NT2/D1 (cell line): ENCODE measurements around the gene ZBTB40.

Source experiments
- DNase-seq: peaks from one replicate; pipeline ENCODE4 v3.0.0-alpha.2; 2011; ENCODE audit warnings: low read depth, low spot score
- H3K27me3 ChIP-seq: 2 replicates; pipeline ENCODE4 v1.6.0; 2011; ENCODE audit warnings: mild to moderate bottlenecking; ENCODE audit not compliant: insufficient read length, insufficient read depth
- H3K36me3 ChIP-seq: 2 replicates; pipeline ENCODE4 v1.6.1; 2011; ENCODE audit warnings: mild to moderate bottlenecking, low read length, mixed read lengths; ENCODE audit not compliant: insufficient read depth, insufficient read length
- H3K4me1 ChIP-seq: 2 replicates; pipeline ENCODE4 v1.5.1; 2011; ENCODE audit not compliant: insufficient read depth, insufficient read length
- H3K4me3 ChIP-seq: 2 replicates; pipeline ENCODE4 v1.5.1; 2011; ENCODE audit warnings: low read depth; ENCODE audit not compliant: insufficient read length
- H3K9ac ChIP-seq: 2 replicates; pipeline ENCODE4 v1.6.0; 2011; ENCODE audit warnings: low read depth; ENCODE audit not compliant: insufficient read length
- H3K9me3 ChIP-seq: 2 replicates; pipeline ENCODE4 v1.5.1; 2011; ENCODE audit warnings: mild to moderate bottlenecking, low read length; ENCODE audit not compliant: insufficient read depth
- SUZ12 ChIP-seq: IDR thresholded peaks from 2 replicates; pipeline ENCODE4 v1.6.1; 2011; ENCODE audit not compliant: insufficient read length, insufficient read depth; ENCODE audit errors: extremely low read depth
- YY1 ChIP-seq: IDR thresholded peaks from 2 replicates; pipeline ENCODE4 v1.6.1; 2011; ENCODE audit not compliant: insufficient read length, insufficient read depth
- ZNF274 ChIP-seq: IDR thresholded peaks from 2 replicates; pipeline ENCODE4 v1.6.1; 2011; ENCODE audit warnings: mild to moderate bottlenecking, low read depth, low read length

Gene ZBTB40

DNA sequence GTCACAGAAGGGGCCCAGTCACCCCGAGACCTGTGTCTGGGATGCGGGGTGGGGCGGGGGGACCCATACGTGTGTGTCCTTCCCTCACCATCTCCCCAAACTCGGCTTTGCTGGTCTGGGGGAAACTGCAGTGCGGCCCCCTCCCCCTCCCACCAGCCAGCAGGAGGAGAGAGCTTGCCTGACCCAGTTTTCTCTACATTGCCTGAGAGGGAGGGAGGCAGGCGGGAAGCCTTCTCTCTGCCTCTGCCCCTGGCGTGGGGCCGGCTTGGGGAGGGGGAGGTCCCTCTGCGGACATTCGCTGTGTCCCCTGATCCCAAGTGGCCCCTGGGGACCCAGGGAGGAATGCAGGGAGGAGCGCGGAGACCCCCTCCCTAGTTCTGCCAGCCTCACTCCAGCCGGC is 115.5 kb downstream of the ZBTB40 start:
- TF ChIP-seq YY1 = no peak
- TF ChIP-seq SUZ12 = no peak
- no peak for TF ChIP-seq ZNF274
- Histone ChIP-seq H3K27me3 (peaks cover 26% of the 10 kb centered on the region), H3K9me3 (no peaks in the 10 kb centered on the region), H3K9ac (no peak overlapping the region), H3K36me3 (no peaks in the 10 kb centered on the region), H3K4me1 (peaks cover 9% of the 10 kb centered on the region), H3K4me3 (no peak overlapping the region)
- no peak for DNase-seq

DNA sequence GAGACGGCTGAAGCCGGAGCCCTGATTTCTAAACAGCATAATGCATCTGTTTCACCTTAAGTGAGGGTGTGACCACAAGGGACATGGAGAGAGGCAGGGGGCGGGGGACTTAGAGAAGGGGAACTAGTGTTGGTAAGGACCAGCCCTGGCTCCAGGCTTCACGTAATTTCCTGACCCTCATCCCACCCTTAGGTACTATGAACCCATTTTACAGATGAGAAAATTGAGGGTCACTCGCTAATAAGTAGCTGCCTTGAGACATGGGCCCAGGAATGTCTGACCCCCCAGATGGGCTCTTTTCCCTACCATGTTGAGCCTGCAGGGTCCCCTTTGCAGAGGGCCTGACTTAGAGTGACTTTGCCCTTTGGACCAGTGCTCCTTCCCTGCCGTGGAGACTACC is 116.3 kb downstream of the ZBTB40 start:
- TF ChIP-seq SUZ12 (no peak), ZNF274 (no peak), YY1 (no peak)
- H3K36me3 ChIP-seq = no peaks in the 10 kb centered on the region
- H3K9me3 ChIP-seq = no peaks in the 10 kb centered on the region
- no peak overlapping the region for H3K4me3 ChIP-seq
- H3K9ac ChIP-seq = no peak overlapping the region
- H3K27me3 ChIP-seq = peaks cover 18% of the 10 kb centered on the region
- H3K4me1 ChIP-seq = peaks cover 8% of the 10 kb centered on the region
- DNase-seq = no peak

- no peak overlapping the region for H3K9ac ChIP-seq
- H3K36me3 ChIP-seq = no peaks in the 10 kb centered on the region
- DNase-seq = no peak
- no peak overlapping the region for H3K4me3 ChIP-seq
- peaks cover 8% of the 10 kb centered on the region for H3K4me1 ChIP-seq
- no peaks in the 10 kb centered on the region for H3K9me3 ChIP-seq
- TF ChIP-seq ZNF274 (no peak), SUZ12 (no peak), YY1 (no peak)
- H3K27me3 ChIP-seq = peaks cover 9% of the 10 kb centered on the region
Measured at GRCh38 chr1:22569269-22569668, 117.6 kb downstream of the ZBTB40 start.

- peaks cover 8% of the 10 kb centered on the region for H3K4me1 ChIP-seq
- no peak overlapping the region for H3K9ac ChIP-seq
- H3K27me3 ChIP-seq = no peaks in the 10 kb centered on the region
- no peak for TF ChIP-seq ZNF274
- no peak for TF ChIP-seq SUZ12
- no peak for TF ChIP-seq YY1
- H3K36me3 ChIP-seq = no peaks in the 10 kb centered on the region
- H3K4me3 ChIP-seq = no peak overlapping the region
- no peak for DNase-seq
- H3K9me3 ChIP-seq = no peaks in the 10 kb centered on the region
Measured at GRCh38 chr1:22570140-22570909, 118.7 kb downstream of the ZBTB40 start.

GRCh38 chr1:22572818-22573217 is 121.2 kb downstream of the ZBTB40 start:
- H3K9me3 ChIP-seq = peaks cover 2% of the 10 kb centered on the region
- H3K27me3 ChIP-seq = no peaks in the 10 kb centered on the region
- TF ChIP-seq YY1 (no peak), ZNF274 (no peak), SUZ12 (no peak)

DNA sequence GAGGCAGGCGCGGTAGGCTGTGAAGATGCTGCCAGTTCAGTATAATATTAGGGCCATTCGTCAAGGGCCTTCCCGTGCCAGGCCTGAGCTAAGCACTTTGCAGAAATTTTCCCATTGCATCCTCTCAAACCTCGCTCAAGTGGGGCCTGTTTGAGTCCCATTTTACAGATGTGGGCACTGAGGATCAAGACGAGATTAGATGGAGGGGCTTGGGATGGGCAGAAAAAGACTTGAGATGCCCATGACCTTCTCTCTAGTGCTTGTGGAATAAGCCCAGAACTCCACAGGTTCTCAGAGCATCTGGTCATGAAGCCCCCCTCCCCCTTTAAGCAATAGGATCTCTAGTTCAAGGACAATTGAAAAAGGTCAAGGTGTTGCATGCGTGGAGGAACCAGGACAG is 121.6 kb downstream of the ZBTB40 start:
- H3K9ac ChIP-seq = no peak overlapping the region

More at GRCh38 chr1:22572818-22573217, 121.2 kb downstream of the ZBTB40 start:
- no peak overlapping the region for H3K9ac ChIP-seq
- peaks cover 7% of the 10 kb centered on the region for H3K4me1 ChIP-seq
- no peaks in the 10 kb centered on the region for H3K36me3 ChIP-seq
- no peak for DNase-seq
- H3K4me3 ChIP-seq = no peak overlapping the region

GRCh38 chr1:22575532-22576149 is 124.0 kb downstream of the ZBTB40 start:
- Histone ChIP-seq H3K4me3 (no peak overlapping the region), H3K4me1 (peaks cover 4% of the 10 kb centered on the region), H3K36me3 (no peaks in the 10 kb centered on the region), H3K9ac (no peak overlapping the region), H3K9me3 (peaks cover 16% of the 10 kb centered on the region), H3K27me3 (no peaks in the 10 kb centered on the region)
- DNase-seq = no peak
- TF ChIP-seq YY1 (no peak), SUZ12 (no peak), ZNF274 (no peak)

More for the DNA sequence above, 121.6 kb downstream of the ZBTB40 start:
- no peak overlapping the region for H3K4me3 ChIP-seq
- no peak for DNase-seq
- H3K9me3 ChIP-seq = peaks cover 6% of the 10 kb centered on the region
- H3K36me3 ChIP-seq = no peaks in the 10 kb centered on the region
- H3K4me1 ChIP-seq = peaks cover 6% of the 10 kb centered on the region
- H3K27me3 ChIP-seq = no peaks in the 10 kb centered on the region
- TF ChIP-seq SUZ12 = no peak
- TF ChIP-seq YY1 = no peak
- TF ChIP-seq ZNF274 = no peak
